ENCODE results near the gene ST3GAL5. TPM values are rescaled to one million over a fixed set of nuclear protein-coding genes. Genes with fewer than 3 reads are reported as not detected.

ST3GAL5 gene
- total and polyA plus RNA-seq, 2 experiments from 2014 or later: 3.2 to 7.9 TPM

DNA sequence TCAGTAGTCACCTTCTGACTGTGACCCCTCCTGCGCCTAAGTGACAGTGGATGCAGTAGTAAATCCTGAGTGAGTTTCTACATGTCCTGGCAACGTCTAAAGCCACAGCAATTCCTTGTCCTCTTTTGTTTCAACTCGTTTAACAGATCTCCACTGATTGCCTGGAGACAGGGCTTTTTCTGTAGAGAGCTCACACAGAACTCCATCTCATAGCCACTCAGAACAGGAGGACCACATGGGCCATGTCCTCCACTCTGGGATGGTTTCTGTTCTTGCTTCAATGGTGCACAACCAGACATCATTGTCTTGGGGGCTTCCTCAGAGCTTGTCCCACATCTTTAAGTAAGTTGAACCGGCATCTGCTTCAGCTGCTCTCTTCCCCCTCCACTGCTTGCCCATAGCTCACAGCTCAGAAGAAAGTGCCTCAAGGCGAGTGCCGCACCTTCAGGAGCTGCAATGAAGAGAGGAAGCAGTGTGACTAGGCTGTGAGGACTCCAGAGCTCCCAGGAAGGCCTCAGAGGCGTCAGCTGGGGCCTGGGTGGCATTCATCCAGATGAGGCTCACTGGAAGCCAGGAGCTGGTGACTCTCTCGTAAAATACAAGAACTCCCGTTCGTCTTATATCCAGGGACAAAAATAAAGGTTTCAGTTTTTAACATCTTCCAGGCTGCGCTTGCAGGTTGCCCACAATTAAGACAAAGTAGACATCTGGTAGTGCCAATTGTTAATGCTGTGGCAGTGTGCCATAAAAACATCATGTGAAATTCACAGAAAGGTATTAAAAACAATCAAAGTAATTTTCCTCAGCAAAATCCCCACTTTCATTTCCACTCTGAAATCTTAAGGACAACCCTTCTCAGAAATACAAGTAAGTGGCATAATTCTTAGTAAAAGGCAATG lies 37.3 kb downstream of the ST3GAL5 start:
- Histone ChIP-seq H3K4me2 (no peak overlapping the region), H3K4me3 (no peak overlapping the region), H3F3A (replicated peaks; ENCODE audit: low read depth) (no peaks in the 10 kb centered on the region), H4K20me1 (replicated peaks; ENCODE audit: insufficient read depth) (no peaks in the 10 kb centered on the region), H3K4me1 (ENCODE audit: insufficient read depth) (no peaks in the 10 kb centered on the region), H3K27ac (ENCODE audit: low read depth) (no peak overlapping the region), H3K9me2 (ENCODE audit: insufficient read depth) (no peaks in the 10 kb centered on the region), H2AFZ (no peak overlapping the region), H3K79me2 (replicated peaks; ENCODE audit: insufficient read depth) (no peaks in the 10 kb centered on the region), H3K36me3 (ENCODE audit: insufficient read depth) (no peaks in the 10 kb centered on the region; the same call in 1 of the 2 replicates), H3K27me3 (ENCODE audit: insufficient read depth) (no peaks in the 10 kb centered on the region)
- Mint-ChIP-seq H3K4me1 (no peaks in the 10 kb centered on the region), H3K9me3 (no peaks in the 10 kb centered on the region), H3K27me3 (ENCODE audit: insufficient read depth, low read depth, poor library complexity) (peaks cover 4% of the 10 kb centered on the region), H3K27ac (no peak overlapping the region), H3K4me3 (no peak overlapping the region), H3K36me3 (ENCODE audit: low read depth) (peaks cover 6% of the 10 kb centered on the region; the same call in 2 of the 3 replicates)
- ATAC-seq: no peak
- TF ChIP-seq, protein P1, sequence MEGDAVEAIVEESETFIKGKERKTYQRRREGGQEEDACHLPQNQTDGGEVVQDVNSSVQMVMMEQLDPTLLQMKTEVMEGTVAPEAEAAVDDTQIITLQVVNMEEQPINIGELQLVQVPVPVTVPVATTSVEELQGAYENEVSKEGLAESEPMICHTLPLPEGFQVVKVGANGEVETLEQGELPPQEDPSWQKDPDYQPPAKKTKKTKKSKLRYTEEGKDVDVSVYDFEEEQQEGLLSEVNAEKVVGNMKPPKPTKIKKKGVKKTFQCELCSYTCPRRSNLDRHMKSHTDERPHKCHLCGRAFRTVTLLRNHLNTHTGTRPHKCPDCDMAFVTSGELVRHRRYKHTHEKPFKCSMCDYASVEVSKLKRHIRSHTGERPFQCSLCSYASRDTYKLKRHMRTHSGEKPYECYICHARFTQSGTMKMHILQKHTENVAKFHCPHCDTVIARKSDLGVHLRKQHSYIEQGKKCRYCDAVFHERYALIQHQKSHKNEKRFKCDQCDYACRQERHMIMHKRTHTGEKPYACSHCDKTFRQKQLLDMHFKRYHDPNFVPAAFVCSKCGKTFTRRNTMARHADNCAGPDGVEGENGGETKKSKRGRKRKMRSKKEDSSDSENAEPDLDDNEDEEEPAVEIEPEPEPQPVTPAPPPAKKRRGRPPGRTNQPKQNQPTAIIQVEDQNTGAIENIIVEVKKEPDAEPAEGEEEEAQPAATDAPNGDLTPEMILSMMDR (conservative IDR thresholded peaks at IDR 0.05; ENCODE audit: low read depth in 2 of 2): no peak
- no peak for TF ChIP-seq NANOG (IDR thresholded peaks at IDR 0.05; ENCODE audit: borderline replicate concordance)
- TF ChIP-seq, protein P2, sequence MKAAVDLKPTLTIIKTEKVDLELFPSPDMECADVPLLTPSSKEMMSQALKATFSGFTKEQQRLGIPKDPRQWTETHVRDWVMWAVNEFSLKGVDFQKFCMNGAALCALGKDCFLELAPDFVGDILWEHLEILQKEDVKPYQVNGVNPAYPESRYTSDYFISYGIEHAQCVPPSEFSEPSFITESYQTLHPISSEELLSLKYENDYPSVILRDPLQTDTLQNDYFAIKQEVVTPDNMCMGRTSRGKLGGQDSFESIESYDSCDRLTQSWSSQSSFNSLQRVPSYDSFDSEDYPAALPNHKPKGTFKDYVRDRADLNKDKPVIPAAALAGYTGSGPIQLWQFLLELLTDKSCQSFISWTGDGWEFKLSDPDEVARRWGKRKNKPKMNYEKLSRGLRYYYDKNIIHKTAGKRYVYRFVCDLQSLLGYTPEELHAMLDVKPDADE (IDR thresholded peaks at IDR 0.05): no peak
- TF ChIP-seq, protein P3, sequence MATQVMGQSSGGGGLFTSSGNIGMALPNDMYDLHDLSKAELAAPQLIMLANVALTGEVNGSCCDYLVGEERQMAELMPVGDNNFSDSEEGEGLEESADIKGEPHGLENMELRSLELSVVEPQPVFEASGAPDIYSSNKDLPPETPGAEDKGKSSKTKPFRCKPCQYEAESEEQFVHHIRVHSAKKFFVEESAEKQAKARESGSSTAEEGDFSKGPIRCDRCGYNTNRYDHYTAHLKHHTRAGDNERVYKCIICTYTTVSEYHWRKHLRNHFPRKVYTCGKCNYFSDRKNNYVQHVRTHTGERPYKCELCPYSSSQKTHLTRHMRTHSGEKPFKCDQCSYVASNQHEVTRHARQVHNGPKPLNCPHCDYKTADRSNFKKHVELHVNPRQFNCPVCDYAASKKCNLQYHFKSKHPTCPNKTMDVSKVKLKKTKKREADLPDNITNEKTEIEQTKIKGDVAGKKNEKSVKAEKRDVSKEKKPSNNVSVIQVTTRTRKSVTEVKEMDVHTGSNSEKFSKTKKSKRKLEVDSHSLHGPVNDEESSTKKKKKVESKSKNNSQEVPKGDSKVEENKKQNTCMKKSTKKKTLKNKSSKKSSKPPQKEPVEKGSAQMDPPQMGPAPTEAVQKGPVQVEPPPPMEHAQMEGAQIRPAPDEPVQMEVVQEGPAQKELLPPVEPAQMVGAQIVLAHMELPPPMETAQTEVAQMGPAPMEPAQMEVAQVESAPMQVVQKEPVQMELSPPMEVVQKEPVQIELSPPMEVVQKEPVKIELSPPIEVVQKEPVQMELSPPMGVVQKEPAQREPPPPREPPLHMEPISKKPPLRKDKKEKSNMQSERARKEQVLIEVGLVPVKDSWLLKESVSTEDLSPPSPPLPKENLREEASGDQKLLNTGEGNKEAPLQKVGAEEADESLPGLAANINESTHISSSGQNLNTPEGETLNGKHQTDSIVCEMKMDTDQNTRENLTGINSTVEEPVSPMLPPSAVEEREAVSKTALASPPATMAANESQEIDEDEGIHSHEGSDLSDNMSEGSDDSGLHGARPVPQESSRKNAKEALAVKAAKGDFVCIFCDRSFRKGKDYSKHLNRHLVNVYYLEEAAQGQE (IDR thresholded peaks at IDR 0.05; ENCODE audit: unreplicated experiment): no peak
- TF ChIP-seq EZH2phosphoT487 (IDR thresholded peaks at IDR 0.05; ENCODE audit: unreplicated experiment): no peak
- TF ChIP-seq, protein P4, sequence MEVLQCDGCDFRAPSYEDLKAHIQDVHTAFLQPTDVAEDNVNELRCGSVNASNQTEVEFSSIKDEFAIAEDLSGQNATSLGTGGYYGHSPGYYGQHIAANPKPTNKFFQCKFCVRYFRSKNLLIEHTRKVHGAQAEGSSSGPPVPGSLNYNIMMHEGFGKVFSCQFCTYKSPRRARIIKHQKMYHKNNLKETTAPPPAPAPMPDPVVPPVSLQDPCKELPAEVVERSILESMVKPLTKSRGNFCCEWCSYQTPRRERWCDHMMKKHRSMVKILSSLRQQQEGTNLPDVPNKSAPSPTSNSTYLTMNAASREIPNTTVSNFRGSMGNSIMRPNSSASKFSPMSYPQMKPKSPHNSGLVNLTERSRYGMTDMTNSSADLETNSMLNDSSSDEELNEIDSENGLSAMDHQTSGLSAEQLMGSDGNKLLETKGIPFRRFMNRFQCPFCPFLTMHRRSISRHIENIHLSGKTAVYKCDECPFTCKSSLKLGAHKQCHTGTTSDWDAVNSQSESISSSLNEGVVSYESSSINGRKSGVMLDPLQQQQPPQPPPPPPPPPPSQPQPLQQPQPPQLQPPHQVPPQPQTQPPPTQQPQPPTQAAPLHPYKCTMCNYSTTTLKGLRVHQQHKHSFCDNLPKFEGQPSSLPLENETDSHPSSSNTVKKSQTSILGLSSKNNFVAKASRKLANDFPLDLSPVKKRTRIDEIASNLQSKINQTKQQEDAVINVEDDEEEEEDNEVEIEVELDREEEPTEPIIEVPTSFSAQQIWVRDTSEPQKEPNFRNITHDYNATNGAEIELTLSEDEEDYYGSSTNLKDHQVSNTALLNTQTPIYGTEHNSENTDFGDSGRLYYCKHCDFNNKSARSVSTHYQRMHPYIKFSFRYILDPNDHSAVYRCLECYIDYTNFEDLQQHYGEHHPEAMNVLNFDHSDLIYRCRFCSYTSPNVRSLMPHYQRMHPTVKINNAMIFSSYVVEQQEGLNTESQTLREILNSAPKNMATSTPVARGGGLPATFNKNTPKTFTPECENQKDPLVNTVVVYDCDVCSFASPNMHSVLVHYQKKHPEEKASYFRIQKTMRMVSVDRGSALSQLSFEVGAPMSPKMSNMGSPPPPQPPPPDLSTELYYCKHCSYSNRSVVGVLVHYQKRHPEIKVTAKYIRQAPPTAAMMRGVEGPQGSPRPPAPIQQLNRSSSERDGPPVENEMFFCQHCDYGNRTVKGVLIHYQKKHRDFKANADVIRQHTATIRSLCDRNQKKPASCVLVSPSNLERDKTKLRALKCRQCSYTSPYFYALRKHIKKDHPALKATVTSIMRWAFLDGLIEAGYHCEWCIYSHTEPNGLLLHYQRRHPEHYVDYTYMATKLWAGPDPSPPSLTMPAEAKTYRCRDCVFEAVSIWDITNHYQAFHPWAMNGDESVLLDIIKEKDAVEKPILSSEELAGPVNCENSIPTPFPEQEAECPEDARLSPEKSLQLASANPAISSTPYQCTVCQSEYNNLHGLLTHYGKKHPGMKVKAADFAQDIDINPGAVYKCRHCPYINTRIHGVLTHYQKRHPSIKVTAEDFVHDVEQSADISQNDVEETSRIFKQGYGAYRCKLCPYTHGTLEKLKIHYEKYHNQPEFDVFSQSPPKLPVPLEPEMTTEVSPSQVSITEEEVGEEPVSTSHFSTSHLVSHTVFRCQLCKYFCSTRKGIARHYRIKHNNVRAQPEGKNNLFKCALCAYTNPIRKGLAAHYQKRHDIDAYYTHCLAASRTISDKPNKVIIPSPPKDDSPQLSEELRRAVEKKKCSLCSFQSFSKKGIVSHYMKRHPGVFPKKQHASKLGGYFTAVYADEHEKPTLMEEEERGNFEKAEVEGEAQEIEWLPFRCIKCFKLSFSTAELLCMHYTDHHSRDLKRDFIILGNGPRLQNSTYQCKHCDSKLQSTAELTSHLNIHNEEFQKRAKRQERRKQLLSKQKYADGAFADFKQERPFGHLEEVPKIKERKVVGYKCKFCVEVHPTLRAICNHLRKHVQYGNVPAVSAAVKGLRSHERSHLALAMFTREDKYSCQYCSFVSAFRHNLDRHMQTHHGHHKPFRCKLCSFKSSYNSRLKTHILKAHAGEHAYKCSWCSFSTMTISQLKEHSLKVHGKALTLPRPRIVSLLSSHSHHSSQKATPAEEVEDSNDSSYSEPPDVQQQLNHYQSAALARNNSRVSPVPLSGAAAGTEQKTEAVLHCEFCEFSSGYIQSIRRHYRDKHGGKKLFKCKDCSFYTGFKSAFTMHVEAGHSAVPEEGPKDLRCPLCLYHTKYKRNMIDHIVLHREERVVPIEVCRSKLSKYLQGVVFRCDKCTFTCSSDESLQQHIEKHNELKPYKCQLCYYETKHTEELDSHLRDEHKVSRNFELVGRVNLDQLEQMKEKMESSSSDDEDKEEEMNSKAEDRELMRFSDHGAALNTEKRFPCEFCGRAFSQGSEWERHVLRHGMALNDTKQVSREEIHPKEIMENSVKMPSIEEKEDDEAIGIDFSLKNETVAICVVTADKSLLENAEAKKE (CRISPR knock-in tag; IDR thresholded peaks at IDR 0.05): no peak
- no peak for TF ChIP-seq ZNF114 (CRISPR knock-in tag; IDR thresholded peaks at IDR 0.05)
- no peak for TF ChIP-seq STAT1 (IDR thresholded peaks at IDR 0.05; ENCODE audit: unreplicated experiment)
- no peak for TF ChIP-seq POLR2AphosphoS5 (IDR thresholded peaks at IDR 0.05; ENCODE audit: low read depth)
- no peak for TF ChIP-seq EZH2 (IDR thresholded peaks at IDR 0.05; ENCODE audit: low read depth, unreplicated experiment)
- TF ChIP-seq ZNF331 (CRISPR knock-in tag; IDR thresholded peaks at IDR 0.05; ENCODE audit: low read depth): no peak
- TF ChIP-seq CREB1 (CRISPR knock-in tag; IDR thresholded peaks at IDR 0.05; ENCODE audit: low read depth): no peak
- TF ChIP-seq JUNB (IDR thresholded peaks at IDR 0.05; ENCODE audit: unreplicated experiment): no peak
- no peak for DNase-seq (ENCODE audit: low spot score)

Data from GM23338 (cell line).